ENCODE measurements around the gene HHEX.
"Not testable (repeated sequence)": the region's sequence is repeated elsewhere in the genome, so short reads cannot be mapped to it uniquely, and the experiment has no call there.

Gene HHEX

GRCh38 chr10:92737484-92737883 is 47.7 kb downstream of the HHEX start:
- no peak for DNase-seq (ENCODE audit: low spot score)

- no peak for DNase-seq (ENCODE audit: low spot score)
These were observed 51.0 kb downstream of the HHEX start for GRCh38 chr10:92740762-92741161.

GRCh38 chr10:92741741-92742140 is 52.0 kb downstream of the HHEX start:
- DNase-seq (ENCODE audit: low spot score), result not testable (repeated sequence)

- DNase-seq (ENCODE audit: low spot score), result no peak
These were observed 52.8 kb downstream of the HHEX start for GRCh38 chr10:92742331-92743228.

Data from kidney tubule cell (primary cell).